AG04449 (cell line): Measurements from ENCODE around the gene KDM7A.
"Not testable (repeated sequence)": the region's sequence is repeated elsewhere in the genome, so short reads cannot be mapped to it uniquely, and the experiment has no call there.

ENCODE experiments used
- CTCF ChIA-PET: fragments of 350-600 bp; formaldehyde crosslinking; extraction: SDS; loops from one replicate; lab custom pipeline; 2021; ENCODE audit warnings: antibody characterized with exemption; lab: Yijun Ruan, JAX
- POLR2A ChIA-PET: fragments of 400-600, 350-600 bp; formaldehyde crosslinking; extraction: SDS; loops from one replicate; lab custom pipeline; 2020; ENCODE audit warnings: antibody characterized with exemption, inconsistent platforms; lab: Yijun Ruan, JAX
- DNase-seq: peaks from one replicate; pipeline ENCODE4 v3.0.0-alpha.2; 2010; ENCODE audit warnings: low read depth, low spot score
- H3K4me3 ChIP-seq: 2 replicates; pipeline ENCODE4 v1.5.1; 2011; ENCODE audit warnings: low read depth, mild to moderate bottlenecking, control low read depth, low read length
- TF ChIP-seq, protein P1 (sequence below): IDR thresholded peaks from one replicate; pipeline ENCODE4 v1.5.1; 2011; ENCODE audit warnings: mild to moderate bottlenecking, moderate library complexity, low read length, control low read depth, inconsistent platforms; ENCODE audit not compliant: insufficient read depth; ENCODE audit errors: missing control alignments

KDM7A gene

DNA sequence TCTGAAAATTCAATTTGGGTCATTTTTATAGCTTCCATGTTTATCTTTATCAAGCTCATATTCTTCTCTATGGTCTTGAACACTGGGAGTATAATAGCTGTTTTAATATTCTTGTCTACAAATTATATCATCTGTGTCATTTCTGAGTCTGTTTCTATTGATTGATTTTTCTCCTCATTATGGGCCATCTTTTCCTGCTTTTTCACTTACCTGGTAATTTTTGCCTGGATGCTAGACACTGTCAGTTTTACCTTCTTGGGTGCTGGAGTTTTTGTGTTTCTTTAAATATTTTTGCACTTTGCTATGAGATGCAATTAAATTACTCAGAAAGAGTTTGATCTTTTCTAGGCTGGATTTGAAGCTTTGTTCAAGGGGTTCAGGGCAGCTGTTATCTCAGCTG is 26.8 kb upstream of the KDM7A start:
- no peak for DNase-seq
- ChIA-PET POLR2A (no interaction called here), CTCF (no interaction called here)
- TF ChIP-seq, protein P1, sequence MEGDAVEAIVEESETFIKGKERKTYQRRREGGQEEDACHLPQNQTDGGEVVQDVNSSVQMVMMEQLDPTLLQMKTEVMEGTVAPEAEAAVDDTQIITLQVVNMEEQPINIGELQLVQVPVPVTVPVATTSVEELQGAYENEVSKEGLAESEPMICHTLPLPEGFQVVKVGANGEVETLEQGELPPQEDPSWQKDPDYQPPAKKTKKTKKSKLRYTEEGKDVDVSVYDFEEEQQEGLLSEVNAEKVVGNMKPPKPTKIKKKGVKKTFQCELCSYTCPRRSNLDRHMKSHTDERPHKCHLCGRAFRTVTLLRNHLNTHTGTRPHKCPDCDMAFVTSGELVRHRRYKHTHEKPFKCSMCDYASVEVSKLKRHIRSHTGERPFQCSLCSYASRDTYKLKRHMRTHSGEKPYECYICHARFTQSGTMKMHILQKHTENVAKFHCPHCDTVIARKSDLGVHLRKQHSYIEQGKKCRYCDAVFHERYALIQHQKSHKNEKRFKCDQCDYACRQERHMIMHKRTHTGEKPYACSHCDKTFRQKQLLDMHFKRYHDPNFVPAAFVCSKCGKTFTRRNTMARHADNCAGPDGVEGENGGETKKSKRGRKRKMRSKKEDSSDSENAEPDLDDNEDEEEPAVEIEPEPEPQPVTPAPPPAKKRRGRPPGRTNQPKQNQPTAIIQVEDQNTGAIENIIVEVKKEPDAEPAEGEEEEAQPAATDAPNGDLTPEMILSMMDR, result no peak
- no peak overlapping the region for H3K4me3 ChIP-seq

DNA sequence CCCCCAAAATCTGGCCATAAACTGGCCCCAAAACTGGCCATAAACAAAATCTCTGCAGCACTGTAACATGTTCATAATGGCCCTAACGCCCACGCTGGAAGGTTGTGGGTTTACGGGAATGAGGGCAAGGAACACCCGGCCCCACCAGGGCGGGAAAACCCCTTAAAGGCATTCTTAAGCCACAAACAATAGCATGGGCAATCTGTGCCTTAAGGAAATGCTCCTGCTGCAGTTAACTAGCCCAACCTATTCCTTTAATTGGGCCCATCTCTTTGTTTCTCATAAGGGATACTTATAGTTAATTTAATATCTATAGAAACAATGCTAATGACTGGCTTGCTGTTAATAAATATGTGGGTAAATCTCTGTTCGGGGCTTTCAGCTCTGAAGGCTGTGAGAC is 26.2 kb upstream of the KDM7A start:
- DNase-seq, CTCF ChIA-PET, POLR2A ChIA-PET, H3K4me3 ChIP-seq: not testable (repeated sequence)

DNA sequence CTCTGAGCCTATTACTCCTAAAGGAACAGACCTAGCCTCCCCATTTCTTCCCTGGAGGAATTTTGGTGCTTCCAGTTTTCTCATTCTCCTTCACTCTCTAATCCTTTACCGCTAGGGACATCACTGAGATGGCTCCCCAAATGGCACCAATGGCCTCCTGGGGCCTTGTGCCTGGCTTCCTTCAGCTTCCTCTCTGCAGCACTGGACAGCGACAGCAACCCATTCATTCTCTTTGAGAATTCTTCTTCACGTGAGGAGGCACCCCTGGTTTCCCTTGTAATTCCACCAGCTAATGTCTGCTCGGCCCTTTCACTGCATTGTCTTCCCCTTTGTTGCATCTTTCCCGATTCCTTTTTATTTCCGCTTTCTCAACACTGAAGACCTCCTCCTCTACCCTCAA is 24.6 kb upstream of the KDM7A start:
- DNase-seq, result no peak
- ChIA-PET POLR2A (no interaction called here), CTCF (no interaction called here)
- no peak overlapping the region for H3K4me3 ChIP-seq
- TF ChIP-seq, protein P1, result no peak

DNA sequence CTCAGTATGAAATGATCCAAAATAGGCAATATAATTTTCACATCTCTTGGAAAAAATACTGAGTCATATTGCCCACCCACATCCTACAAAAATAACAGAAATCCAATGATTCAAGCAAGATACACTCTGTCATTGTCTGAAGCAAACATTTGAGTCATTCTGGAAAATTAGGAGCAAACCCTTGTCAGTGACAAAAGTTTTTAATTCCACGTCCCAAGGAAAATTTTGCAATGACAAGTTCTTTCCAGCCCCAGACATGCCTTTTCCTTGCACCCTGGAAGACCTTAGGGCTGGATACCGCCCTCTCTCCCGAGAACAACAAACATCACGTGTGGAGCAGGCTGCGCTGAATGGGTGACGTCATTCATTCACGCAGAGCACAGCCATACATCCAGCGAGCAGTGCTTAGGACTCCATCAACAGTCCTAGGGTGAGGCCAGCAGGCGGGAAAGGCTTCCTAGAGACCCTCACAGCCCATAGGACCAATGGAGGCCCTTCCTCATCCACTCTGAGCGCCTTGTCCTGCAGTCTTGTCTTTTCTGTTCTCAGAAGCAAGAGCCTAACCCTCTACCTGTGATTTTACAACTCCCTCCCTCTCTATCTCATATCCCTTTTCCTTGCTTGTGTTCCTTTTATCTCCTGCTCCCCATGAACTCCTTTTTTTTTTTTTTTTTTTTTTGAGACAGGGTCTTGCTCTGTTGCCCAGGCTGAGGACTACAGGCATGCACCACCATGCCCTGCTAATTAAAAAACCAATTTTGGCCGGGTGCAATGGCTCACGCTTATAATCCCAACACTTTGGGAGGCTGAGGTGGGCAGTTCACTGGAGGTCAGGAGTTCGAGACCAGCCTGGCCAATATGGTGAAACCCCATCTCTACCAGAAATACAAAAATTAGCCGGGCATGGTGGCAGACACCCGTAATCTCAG is 23.5 kb upstream of the KDM7A start:
- POLR2A ChIA-PET, result interaction anchor here (1.2 kb wide), 1 partner anchor 23 kb away, joined by 4 read pairs; the partner anchor contains the start of gene KDM7A
- H3K4me3 ChIP-seq, result no peak overlapping the region
- DNase-seq, result no peak
- TF ChIP-seq, protein P1, result no peak
- CTCF ChIA-PET, result no interaction called here

DNA sequence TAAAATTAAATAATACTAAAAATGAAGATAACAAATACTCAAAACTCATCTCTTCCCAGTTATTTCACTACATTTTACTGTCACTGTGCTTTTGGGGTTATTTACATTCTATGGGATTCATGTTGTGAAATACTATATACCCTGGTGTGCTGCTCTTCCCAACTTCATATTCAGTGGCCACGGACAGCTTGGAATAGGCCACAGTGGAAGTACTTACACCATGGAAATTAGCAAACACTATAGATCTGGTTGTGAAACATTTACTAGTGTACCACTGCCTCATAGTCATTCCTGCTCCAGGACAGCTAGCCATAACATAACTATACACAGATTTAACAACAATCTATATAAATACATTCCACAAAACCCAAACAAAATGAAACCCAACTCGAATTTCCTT is 21.2 kb upstream of the KDM7A start:
- CTCF ChIA-PET, result interaction anchor here (1.3 to 1.5 kb wide), 2 partner anchors 13 to 14 kb away, joined by 3 to 5 read pairs; no protein-coding TSS in a partner anchor
- H3K4me3 ChIP-seq, result no peak overlapping the region
- POLR2A ChIA-PET, result no interaction called here
- TF ChIP-seq, protein P1, result no peak
- no peak for DNase-seq

DNA sequence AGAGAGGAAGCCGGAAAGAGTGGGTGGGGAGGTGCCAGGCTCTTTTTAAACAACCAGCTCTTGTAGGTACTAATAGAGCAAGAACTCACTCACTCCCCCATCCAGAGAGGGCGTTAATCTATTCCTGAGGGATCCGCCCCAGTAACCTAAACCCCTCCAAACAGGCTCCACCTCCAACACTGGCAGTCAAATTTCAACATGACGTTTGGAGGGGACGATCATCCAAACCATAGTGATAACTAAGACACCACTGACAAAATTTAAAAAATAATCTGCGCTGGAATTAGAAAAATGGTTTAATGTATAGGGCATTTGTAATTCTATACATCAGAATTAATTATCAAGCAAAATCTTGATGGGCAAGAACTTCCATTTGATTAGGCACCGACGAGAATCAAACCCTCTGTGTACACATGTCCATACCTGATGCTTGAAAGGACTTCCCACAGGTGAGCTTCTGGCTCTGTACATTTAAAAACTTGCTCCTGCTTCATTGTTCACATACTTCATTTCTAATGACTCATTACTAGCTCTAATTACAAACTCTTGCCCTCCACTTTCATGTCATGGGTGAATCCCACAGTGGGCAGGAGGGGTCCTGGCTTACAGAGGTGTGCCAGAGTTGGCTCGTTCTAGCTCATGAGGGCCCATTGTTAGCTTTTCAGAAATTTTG is 20.6 kb upstream of the KDM7A start:
- no peak overlapping the region for H3K4me3 ChIP-seq
- POLR2A ChIA-PET, result no interaction called here
- TF ChIP-seq, protein P1, result no peak
- no peak for DNase-seq
- CTCF ChIA-PET, result interaction anchor here (1.5 kb wide), 1 partner anchor 14 kb away, joined by 5 read pairs; no protein-coding TSS in a partner anchor
